IPS-18a (cell line): ENCODE data around the gene PRKN.

Experiments
- H3K27ac ChIP-seq: one replicate; pipeline ENCODE4 v1.5.1; 2013; ENCODE audit warnings: low read length
- H3K27me3 ChIP-seq: one replicate; pipeline ENCODE4 v1.6.1; 2013; ENCODE audit warnings: mild to moderate bottlenecking, low read length; ENCODE audit not compliant: control insufficient read depth, insufficient read depth
- H3K36me3 ChIP-seq: one replicate; pipeline ENCODE4 v1.6.1; 2013; ENCODE audit warnings: low read depth, low read length; ENCODE audit not compliant: control insufficient read depth
- H3K4me1 ChIP-seq: one replicate; pipeline ENCODE4 v1.6.1; 2013; ENCODE audit warnings: low read depth, low read length; ENCODE audit not compliant: control insufficient read depth
- H3K4me3 ChIP-seq: one replicate; pipeline ENCODE4 v1.5.1; 2013; ENCODE audit warnings: low read length
- H3K9ac ChIP-seq: one replicate; pipeline ENCODE4 v1.6.1; 2013; ENCODE audit warnings: mild to moderate bottlenecking, low read length, moderate library complexity
- H3K9me3 ChIP-seq: one replicate; pipeline ENCODE4 v1.6.1; 2013; ENCODE audit warnings: low read depth, low read length; ENCODE audit not compliant: control insufficient read depth

Gene PRKN

DNA sequence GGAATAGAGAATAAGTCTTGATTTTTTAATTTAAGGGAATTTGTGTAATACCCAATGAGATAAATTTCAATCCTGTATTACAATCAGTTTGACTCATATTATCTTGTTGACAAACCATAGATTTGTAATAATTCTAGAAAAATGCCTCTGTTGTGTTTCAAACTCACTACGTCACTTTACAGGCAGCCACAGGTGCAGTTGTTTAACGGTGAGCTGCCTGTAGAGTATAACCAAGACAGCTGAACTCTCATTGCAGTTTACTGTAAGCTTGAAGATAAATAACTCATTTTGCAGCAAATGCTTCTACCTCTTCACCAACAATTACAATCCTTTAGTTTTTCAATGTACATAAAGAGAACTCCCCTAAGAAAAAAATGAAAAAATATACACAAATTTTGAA, 114.3 kb downstream of the PRKN start:
- Histone ChIP-seq H3K4me3 (no peak overlapping the region), H3K36me3 (no peaks in the 10 kb centered on the region), H3K4me1 (no peaks in the 10 kb centered on the region), H3K9me3 (no peaks in the 10 kb centered on the region), H3K27ac (no peak overlapping the region), H3K9ac (no peak overlapping the region), H3K27me3 (no peaks in the 10 kb centered on the region)

DNA sequence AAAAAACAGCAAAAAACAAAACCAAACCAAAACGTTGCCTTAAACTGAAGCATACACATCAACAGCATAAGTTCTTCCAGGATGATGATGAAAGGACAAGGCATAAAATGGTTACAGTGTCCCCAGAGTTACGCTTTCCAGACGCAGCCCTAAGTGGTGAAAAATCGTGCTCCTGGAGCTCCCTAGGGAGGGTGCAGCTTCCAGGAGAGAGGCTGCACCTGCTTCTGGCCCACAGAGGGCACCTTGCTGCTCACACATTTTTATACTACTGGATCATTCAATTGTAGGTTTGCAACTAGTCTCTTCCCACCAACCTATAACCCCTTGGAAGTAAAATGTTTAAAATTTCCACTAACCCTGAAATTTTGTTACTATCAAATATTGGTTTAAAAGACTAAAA, 115.0 kb downstream of the PRKN start:
- no peak overlapping the region for H3K9ac ChIP-seq
- no peak overlapping the region for H3K27ac ChIP-seq
- no peaks in the 10 kb centered on the region for H3K27me3 ChIP-seq
- H3K4me3 ChIP-seq: no peak overlapping the region
- H3K36me3 ChIP-seq: no peaks in the 10 kb centered on the region
- no peaks in the 10 kb centered on the region for H3K9me3 ChIP-seq
- H3K4me1 ChIP-seq: no peaks in the 10 kb centered on the region

DNA sequence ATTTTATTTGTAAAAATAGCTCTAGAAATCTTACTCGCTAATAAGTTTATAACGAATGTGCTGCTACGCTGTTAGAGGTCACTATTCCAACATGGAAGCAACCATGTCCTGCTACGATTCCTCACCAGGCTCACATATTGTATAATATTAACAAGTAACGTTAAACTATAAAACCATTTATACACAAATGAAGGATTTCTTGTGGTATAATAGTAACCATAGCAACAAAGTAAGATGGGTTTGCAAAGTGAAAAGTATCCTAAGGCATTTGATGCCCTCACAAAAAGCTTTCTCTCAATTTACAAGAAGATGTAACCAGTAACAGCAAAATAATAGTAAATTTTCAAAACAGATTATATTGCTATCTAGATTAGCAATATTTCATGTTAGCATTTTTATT, 117.2 kb downstream of the PRKN start:
- no peaks in the 10 kb centered on the region for H3K36me3 ChIP-seq
- no peaks in the 10 kb centered on the region for H3K9me3 ChIP-seq
- H3K27ac ChIP-seq: no peak overlapping the region
- no peak overlapping the region for H3K9ac ChIP-seq
- no peaks in the 10 kb centered on the region for H3K27me3 ChIP-seq
- no peak overlapping the region for H3K4me3 ChIP-seq
- no peaks in the 10 kb centered on the region for H3K4me1 ChIP-seq

DNA sequence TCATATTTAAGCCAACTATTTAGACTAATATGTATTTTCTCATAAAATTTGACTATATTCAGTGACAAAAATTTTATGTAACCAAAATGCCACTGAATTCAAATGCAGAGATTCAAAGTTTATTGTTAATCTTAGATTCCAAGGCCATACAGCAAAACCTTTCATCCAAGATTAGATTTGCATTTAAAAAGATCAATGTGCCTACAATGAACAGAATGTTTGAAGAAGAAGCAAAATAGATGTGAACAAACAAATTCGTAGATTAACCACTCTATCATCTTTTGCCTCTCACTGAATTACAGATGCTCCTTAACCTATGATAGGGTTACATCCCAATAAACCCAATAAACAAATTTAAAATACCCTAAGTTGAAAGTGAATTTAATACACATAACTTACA, 121.7 kb downstream of the PRKN start:
- H3K9ac ChIP-seq: no peak overlapping the region
- no peaks in the 10 kb centered on the region for H3K9me3 ChIP-seq
- H3K27ac ChIP-seq: no peak overlapping the region
- H3K4me3 ChIP-seq: no peak overlapping the region
- H3K27me3 ChIP-seq: no peaks in the 10 kb centered on the region
- H3K36me3 ChIP-seq: no peaks in the 10 kb centered on the region
- peaks cover 15% of the 10 kb centered on the region for H3K4me1 ChIP-seq

DNA sequence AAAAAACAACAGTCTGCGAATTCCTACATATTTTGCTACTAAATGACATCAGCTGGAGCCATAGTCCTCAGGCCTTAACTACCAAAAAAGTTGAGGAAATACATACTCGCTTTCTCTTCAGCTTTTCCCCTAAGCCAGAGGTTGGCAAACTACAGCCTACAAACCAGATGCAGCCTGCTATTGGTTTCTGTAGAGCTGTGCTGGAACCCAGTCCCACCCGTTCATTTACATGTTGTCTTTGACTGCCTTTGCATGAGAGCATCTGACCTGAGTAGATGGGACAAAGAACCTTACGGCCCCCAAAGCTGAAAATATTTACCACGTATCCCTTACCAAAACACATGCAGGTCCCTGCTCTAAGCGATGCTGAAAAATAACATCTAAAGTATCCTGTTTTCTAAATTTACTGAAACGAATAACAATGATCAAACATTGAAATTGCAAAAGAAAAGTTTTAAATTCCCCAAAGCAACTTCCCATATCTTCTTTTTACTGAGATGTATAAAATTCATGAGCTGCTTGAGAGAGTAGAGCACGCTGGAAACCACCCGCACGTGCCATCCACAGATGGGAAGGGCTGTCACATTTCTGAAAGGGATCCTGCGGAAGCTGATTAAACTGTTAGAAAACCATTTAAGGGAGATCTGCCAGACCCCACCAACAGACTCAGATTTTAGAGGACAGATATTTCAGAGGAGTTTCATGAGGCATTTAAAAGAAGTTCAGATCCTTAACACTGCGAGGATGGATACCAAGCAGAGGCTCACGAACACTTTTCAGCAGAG, 124.1 kb downstream of the PRKN start:
- H3K9me3 ChIP-seq: no peaks in the 10 kb centered on the region
- H3K27me3 ChIP-seq: no peaks in the 10 kb centered on the region
- H3K4me1 ChIP-seq: peaks cover 15% of the 10 kb centered on the region
- H3K27ac ChIP-seq: no peak overlapping the region
- H3K36me3 ChIP-seq: no peaks in the 10 kb centered on the region
- H3K9ac ChIP-seq: no peak overlapping the region
- no peak overlapping the region for H3K4me3 ChIP-seq

DNA sequence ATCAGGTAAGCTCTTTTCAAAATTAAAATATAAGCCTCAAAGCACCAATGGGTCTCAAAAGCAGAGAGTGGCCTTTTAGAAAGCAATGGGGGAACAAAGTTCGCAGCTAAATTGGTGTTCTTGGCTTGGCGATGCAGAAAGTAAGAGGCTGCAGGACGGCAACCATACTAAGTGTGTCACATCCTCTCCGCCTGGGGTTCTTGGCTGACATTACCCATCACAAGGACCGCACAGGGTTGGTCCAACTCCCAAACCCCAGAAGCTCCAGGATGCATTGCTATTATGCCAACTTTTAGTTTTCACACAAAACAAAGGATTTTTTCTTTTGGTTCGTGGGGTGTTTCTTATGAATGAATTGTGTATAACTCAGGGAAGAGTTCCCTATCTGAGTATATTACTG, 124.8 kb downstream of the PRKN start:
- Histone ChIP-seq H3K36me3 (no peaks in the 10 kb centered on the region), H3K27ac (no peak overlapping the region), H3K27me3 (no peaks in the 10 kb centered on the region), H3K4me1 (peaks cover 15% of the 10 kb centered on the region), H3K9me3 (no peaks in the 10 kb centered on the region), H3K4me3 (no peak overlapping the region), H3K9ac (no peak overlapping the region)

DNA sequence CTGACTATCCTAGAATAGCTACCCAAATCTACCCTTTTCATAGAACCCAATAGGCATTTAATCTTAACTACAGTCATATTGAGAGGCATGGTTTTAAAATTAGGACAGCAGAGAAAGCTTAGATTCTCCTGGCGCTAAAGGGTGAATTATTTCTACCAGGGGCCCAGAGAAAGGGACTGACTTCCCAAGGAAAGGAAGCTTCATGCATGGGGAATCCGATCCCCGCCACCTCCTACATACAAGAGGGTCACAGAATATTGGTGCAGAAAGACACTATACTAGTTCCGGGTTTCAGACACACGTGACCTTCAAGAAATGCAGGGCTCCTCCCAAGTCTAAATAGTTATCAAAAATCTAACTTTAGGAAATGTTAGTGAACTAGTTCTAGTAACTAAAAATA, 130.9 kb downstream of the PRKN start:
- H3K36me3 ChIP-seq: no peaks in the 10 kb centered on the region
- no peak overlapping the region for H3K27ac ChIP-seq
- H3K4me3 ChIP-seq: no peak overlapping the region
- no peak overlapping the region for H3K9ac ChIP-seq
- no peaks in the 10 kb centered on the region for H3K4me1 ChIP-seq
- H3K27me3 ChIP-seq: no peaks in the 10 kb centered on the region
- H3K9me3 ChIP-seq: no peaks in the 10 kb centered on the region

DNA sequence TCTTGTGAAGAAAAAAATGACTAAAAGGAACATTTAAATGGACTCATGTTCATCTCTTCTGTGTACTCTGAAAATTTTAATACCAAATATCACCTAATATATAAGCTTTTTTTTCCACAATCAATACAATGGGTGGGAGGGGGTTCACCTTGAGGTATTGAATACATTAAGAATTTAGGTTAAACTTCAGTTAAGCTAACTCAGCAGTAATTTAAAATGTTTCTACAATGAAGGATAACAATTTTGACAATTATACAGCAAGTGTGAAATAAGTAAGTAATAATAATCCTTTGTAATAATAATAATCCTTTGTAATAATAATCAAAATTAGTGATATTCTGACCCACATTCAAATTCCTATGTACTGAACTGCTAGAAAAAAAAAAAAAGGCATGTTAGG, 136.0 kb downstream of the PRKN start:
- no peaks in the 10 kb centered on the region for H3K27me3 ChIP-seq
- H3K9me3 ChIP-seq: no peaks in the 10 kb centered on the region
- H3K4me1 ChIP-seq: no peaks in the 10 kb centered on the region
- H3K4me3 ChIP-seq: no peak overlapping the region
- H3K27ac ChIP-seq: no peak overlapping the region
- no peaks in the 10 kb centered on the region for H3K36me3 ChIP-seq
- no peak overlapping the region for H3K9ac ChIP-seq

DNA sequence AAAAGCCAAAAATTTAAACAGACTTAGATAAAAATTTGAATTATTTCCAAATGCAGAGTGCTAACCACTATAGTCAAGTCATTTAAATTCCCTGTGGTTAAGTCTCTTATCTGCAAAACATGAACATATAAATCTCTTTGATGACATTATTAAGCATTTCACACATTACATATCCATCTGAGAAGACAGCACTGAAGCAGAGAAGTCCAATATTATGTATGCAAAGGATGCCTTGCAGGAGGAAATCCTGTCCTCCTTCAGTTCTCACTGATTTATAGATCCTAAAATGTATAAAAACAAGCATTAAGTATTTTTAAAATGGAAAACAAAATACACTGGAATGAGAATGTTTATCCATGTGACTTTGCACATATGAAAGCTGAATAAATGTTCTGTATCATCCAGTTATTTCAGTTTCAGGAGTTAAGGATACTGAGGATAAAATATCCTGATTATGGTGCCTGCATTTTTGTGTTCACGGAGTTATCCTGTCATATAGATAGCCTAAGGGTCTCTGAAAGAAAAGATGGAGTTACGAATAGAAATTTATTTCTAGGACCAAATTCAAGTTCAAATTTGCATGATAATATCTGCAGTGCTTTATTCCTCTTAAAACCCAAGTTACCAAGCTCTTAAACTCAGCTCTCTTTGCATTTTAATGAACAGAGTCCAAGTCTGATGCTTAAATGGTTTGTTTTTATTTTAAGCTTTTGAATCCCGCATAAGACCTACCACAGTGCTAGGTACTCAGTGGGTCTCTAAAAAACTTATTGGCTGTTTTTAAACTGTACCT, 145.4 kb downstream of the PRKN start:
- no peak overlapping the region for H3K27ac ChIP-seq
- no peaks in the 10 kb centered on the region for H3K27me3 ChIP-seq
- peaks cover 8% of the 10 kb centered on the region for H3K4me1 ChIP-seq
- H3K9ac ChIP-seq: no peak overlapping the region
- no peak overlapping the region for H3K4me3 ChIP-seq
- no peaks in the 10 kb centered on the region for H3K36me3 ChIP-seq
- H3K9me3 ChIP-seq: no peaks in the 10 kb centered on the region

DNA sequence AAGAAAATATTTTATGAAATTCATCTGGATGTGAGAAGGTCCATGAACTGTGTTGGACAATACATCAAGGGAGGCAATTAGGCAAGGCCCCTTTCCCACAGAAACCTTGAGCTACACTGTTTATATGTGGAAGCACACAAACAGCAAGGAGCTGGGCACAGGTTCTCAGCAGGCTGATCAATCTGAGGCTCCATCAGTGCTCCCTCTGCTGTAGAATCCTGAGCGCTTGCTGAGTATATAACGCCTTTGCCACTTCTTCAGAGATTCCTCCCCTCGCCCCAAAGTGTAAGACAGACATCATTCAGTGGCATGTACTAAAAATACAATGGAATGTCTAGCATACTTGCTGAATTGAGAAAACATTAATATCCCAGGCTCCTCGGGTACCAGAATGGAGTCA, 146.9 kb downstream of the PRKN start:
- no peaks in the 10 kb centered on the region for H3K27me3 ChIP-seq
- peaks cover 8% of the 10 kb centered on the region for H3K4me1 ChIP-seq
- no peak overlapping the region for H3K9ac ChIP-seq
- no peak overlapping the region for H3K4me3 ChIP-seq
- no peak overlapping the region for H3K27ac ChIP-seq
- H3K36me3 ChIP-seq: no peaks in the 10 kb centered on the region
- no peaks in the 10 kb centered on the region for H3K9me3 ChIP-seq

DNA sequence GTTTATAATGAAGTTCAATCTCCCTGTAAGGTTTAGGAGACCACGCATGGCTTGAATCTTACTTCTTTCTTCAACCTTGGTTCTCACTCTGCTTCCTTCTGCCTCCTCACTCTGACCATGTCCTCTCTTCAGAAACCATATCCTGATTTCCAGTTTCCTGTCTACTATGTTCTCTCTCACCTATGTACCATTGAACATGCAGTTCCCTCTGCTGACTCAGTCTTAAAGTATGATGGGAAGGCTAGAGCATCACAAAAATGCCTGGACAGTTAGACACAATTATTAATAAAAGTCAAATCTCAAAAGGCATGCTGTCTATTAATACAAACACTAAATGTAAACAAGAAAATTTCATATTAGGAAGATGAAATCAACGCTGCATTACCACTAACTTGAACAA, 151.6 kb downstream of the PRKN start:
- H3K9ac ChIP-seq: no peak overlapping the region
- H3K4me1 ChIP-seq: no peaks in the 10 kb centered on the region
- no peaks in the 10 kb centered on the region for H3K27me3 ChIP-seq
- no peak overlapping the region for H3K4me3 ChIP-seq
- H3K36me3 ChIP-seq: no peaks in the 10 kb centered on the region
- no peak overlapping the region for H3K27ac ChIP-seq
- no peaks in the 10 kb centered on the region for H3K9me3 ChIP-seq

DNA sequence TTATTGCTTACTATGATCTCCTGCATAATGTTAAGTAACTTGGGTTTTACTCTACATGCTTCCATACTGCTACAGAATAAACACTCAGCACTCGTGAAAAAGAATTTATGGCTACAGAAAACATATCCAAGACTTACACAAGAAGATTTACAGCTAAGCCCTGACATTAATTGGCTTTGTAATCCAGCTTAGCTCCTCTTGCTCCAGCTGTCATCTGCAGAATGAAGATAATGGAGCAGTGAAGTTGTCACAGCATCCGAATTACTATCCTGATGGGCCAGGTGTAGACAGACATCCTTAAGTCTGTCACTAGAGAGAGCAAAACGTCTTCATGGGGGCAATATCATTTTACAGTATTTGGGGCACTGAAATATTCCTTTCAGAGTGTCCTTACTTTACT, 155.3 kb downstream of the PRKN start:
- Histone ChIP-seq H3K36me3 (no peaks in the 10 kb centered on the region), H3K9ac (no peak overlapping the region), H3K4me1 (no peaks in the 10 kb centered on the region), H3K27ac (no peak overlapping the region), H3K4me3 (no peak overlapping the region), H3K9me3 (no peaks in the 10 kb centered on the region), H3K27me3 (no peaks in the 10 kb centered on the region)
